HepG2 (cell line): Measurements from ENCODE around the gene ATE1. TPM values are rescaled to one million over a fixed set of nuclear protein-coding genes. Genes with fewer than 3 reads are reported as not detected.

ENCODE experiments used
- AKAP8 ChIP-seq: sonication (generic); formaldehyde crosslinking; IDR thresholded peaks from 2 replicates; pipeline ENCODE4 v1.5.1; 2020; ENCODE audit warnings: mild to moderate bottlenecking, missing genetic modification reagents
- ASH2L ChIP-seq: fragments of 300-600, 200-600 bp; sonication (generic); IDR thresholded peaks from 2 replicates; pipeline ENCODE4 v1.7.0; 2017; ENCODE audit warnings: low read depth, mild to moderate bottlenecking, moderate library complexity, mixed read lengths, low read length; ENCODE audit not compliant: insufficient read length
- ATF4 ChIP-seq, 2 experiments: fragments of 450-650 bp in 1 of 2; sonication (generic) in 1 of 2; formaldehyde crosslinking; IDR thresholded peaks; 2 replicates each; pipeline versions ENCODE4 v1.5.0 to v1.8.0; 2020 to 2022; ENCODE audit warnings: mild to moderate bottlenecking in 1 of 2, missing genetic modification reagents in 1 of 2
- CREM ChIP-seq, 2 experiments: sonication (generic) in 1 of 2; formaldehyde crosslinking in 1 of 2; IDR thresholded peaks; 2 replicates each; pipeline versions ENCODE4 v1.4.0 to v1.6.1; 2016 to 2020; ENCODE audit warnings: antibody characterized with exemption in 1 of 2, mild to moderate bottlenecking in 1 of 2, missing genetic modification reagents in 1 of 2
- HDAC2 ChIP-seq: sonication (generic); formaldehyde crosslinking; IDR thresholded peaks from 2 replicates; pipeline ENCODE4 v1.4.0; 2020; ENCODE audit warnings: missing genetic modification reagents
- IRF1 ChIP-seq: sonication (generic); formaldehyde crosslinking; IDR thresholded peaks from 2 replicates; pipeline ENCODE4 v1.4.0; 2020; ENCODE audit warnings: low read depth, mild to moderate bottlenecking, missing genetic modification reagents
- JDP2 ChIP-seq: sonication (generic); formaldehyde crosslinking; IDR thresholded peaks from 2 replicates; pipeline ENCODE4 v1.8.1; 2022; ENCODE audit warnings: missing genetic modification reagents, borderline replicate concordance
- MIXL1 ChIP-seq: IDR thresholded peaks from 2 replicates; pipeline ENCODE4 v1.6.1; 2016
- MXD3 ChIP-seq: IDR thresholded peaks from 2 replicates; pipeline ENCODE4 v1.6.1; 2016; ENCODE audit warnings: mild to moderate bottlenecking, missing biosample characterization, missing genetic modification reagents
- MXI1 ChIP-seq: IDR thresholded peaks from 3 replicates; pipeline ENCODE4 v1.6.1; 2012; ENCODE audit warnings: low read depth, low read length, inconsistent platforms, borderline replicate concordance
- NFIC ChIP-seq: IDR thresholded peaks from 2 replicates; pipeline ENCODE4 v1.6.1; 2012; ENCODE audit warnings: mild to moderate bottlenecking, low read length, inconsistent platforms
- NR3C1 ChIP-seq: sonication (generic); formaldehyde crosslinking; IDR thresholded peaks from 2 replicates; pipeline ENCODE4 v1.4.0; 2020; ENCODE audit warnings: missing genetic modification reagents
- SNAPC5 ChIP-seq: sonication (generic); formaldehyde crosslinking; IDR thresholded peaks from 2 replicates; pipeline ENCODE4 v1.8.1; 2023; ENCODE audit warnings: mild to moderate bottlenecking, missing genetic modification reagents, borderline replicate concordance
- TCF12 ChIP-seq, 2 experiments: fragments of 450-650 bp in 1 of 2; sonication (generic) in 1 of 2; formaldehyde crosslinking in 1 of 2; IDR thresholded peaks; 2 replicates each; pipeline versions ENCODE4 v1.6.1 to v1.8.0; 2017 to 2022; ENCODE audit warnings: antibody characterized with exemption in 1 of 2, mild to moderate bottlenecking in 1 of 2, missing genetic modification reagents in 1 of 2, moderate library complexity in 1 of 2
- TOPORS ChIP-seq: sonication (generic); formaldehyde crosslinking; IDR thresholded peaks from 2 replicates; pipeline ENCODE4 v1.8.0; 2023; ENCODE audit warnings: mild to moderate bottlenecking, missing genetic modification reagents
- ZNF329 ChIP-seq: sonication (generic); formaldehyde crosslinking; IDR thresholded peaks from 2 replicates; pipeline ENCODE4 v1.9.0; 2021; ENCODE audit warnings: low read depth, mild to moderate bottlenecking, missing genetic modification reagents
- ZNF550 ChIP-seq: sonication (generic); formaldehyde crosslinking; IDR thresholded peaks from 2 replicates; pipeline ENCODE4 v1.4.0; 2020; ENCODE audit warnings: mild to moderate bottlenecking, missing genetic modification reagents, borderline replicate concordance
- ZNF597 ChIP-seq: sonication (generic); formaldehyde crosslinking; IDR thresholded peaks from 2 replicates; pipeline ENCODE4 v1.5.0; 2020; ENCODE audit warnings: missing genetic modification reagents
- ZNF598 ChIP-seq: sonication (generic); formaldehyde crosslinking; IDR thresholded peaks from 2 replicates; pipeline ENCODE4 v1.5.1; 2020; ENCODE audit warnings: mild to moderate bottlenecking, missing genetic modification reagents, borderline replicate concordance
- ZNF605 ChIP-seq: sonication (generic); formaldehyde crosslinking; IDR thresholded peaks from 2 replicates; pipeline ENCODE4 v1.8.0; 2022; ENCODE audit warnings: mild to moderate bottlenecking, missing genetic modification reagents
- ZNF703 ChIP-seq: sonication (generic); formaldehyde crosslinking; IDR thresholded peaks from 2 replicates; pipeline ENCODE4 v1.5.1; 2020; ENCODE audit warnings: missing genetic modification reagents, mild to moderate bottlenecking, moderate library complexity, borderline replicate concordance
- ZNF710 ChIP-seq: sonication (generic); formaldehyde crosslinking; IDR thresholded peaks from 2 replicates; pipeline ENCODE4 v1.5.0; 2020; ENCODE audit warnings: mild to moderate bottlenecking, missing genetic modification reagents, borderline replicate concordance
- ZNF75D ChIP-seq: sonication (generic); formaldehyde crosslinking; IDR thresholded peaks from 2 replicates; pipeline ENCODE4 v1.8.1; 2023; ENCODE audit warnings: missing genetic modification reagents, mild to moderate bottlenecking, borderline replicate concordance
- ZNF782 ChIP-seq: sonication (generic); formaldehyde crosslinking; IDR thresholded peaks from 2 replicates; pipeline ENCODE4 v1.4.0; 2020; ENCODE audit warnings: missing genetic modification reagents, mild to moderate bottlenecking, borderline replicate concordance
- ZNF792 ChIP-seq: IDR thresholded peaks from 2 replicates; pipeline ENCODE4 v1.6.1; 2016
- polyA plus RNA-seq, 8 experiments: library from polyadenylated mRNA; depleted of rRNA in 3 of 8; stranded (reverse) in 7 of 8; unstranded in 1 of 8; fragments of >200 nt; fragmentation: Illumina TruSeq in 4 of 8; extraction: Trizol in 4 of 8; gene quantifications; 2 replicates each; pipeline versions ENCODE4 v1.2.1 to v1.2.3, GENCODE V29; 2011 to 2016; ENCODE audit warnings: low read depth in 4 of 8, missing spikeins in 1 of 8, mixed read lengths in 1 of 8; ENCODE audit not compliant: insufficient read depth in 1 of 8
- total RNA-seq, 5 experiments: library from RNA; depleted of rRNA; stranded (reverse); fragments of >200 nt; fragmentation: Illumina TruSeq; extraction: Trizol; gene quantifications; 2 replicates each; pipeline ENCODE4 v1.2.3, GENCODE V29; 2016; ENCODE audit warnings: low read depth in 1 of 5

Gene ATE1
- total and polyA plus RNA-seq, 2 of the 13 experiments (the other 11 are each of a cell fraction or from before 2014, with no cell fraction given) = 17.5 to 42.2 TPM

GRCh38 chr10:121854809-121855445 is 72.9 kb downstream of the ATE1 start (continued):
- TF ChIP-seq ZNF710 = no peak
- TF ChIP-seq ZNF792 (CRISPR knock-in tag) = no peak
- peak; percentile 98 for TF ChIP-seq HDAC2 (CRISPR knock-in tag)
- TF ChIP-seq ZNF550 (CRISPR knock-in tag) = no peak
- no peak for TF ChIP-seq ZNF75D
- no peak for TF ChIP-seq JDP2
- TF ChIP-seq NFIC = peak; percentile 82; the same call in 1 of the 2 replicates
- TF ChIP-seq NR3C1 (CRISPR knock-in tag) = no peak
- TF ChIP-seq AKAP8 = no peak
- no peak for TF ChIP-seq TOPORS (CRISPR knock-in tag)
- TF ChIP-seq MXD3 (CRISPR knock-in tag) = no peak
- no peak for TF ChIP-seq SNAPC5 (CRISPR knock-in tag)
- no peak for TF ChIP-seq ZNF597
- no peak for TF ChIP-seq IRF1 (CRISPR knock-in tag)
- TF ChIP-seq ZNF782 (CRISPR knock-in tag) = no peak; the same call in 1 of the 2 replicates
- TF ChIP-seq ZNF598 (CRISPR knock-in tag) = no peak
- peak; percentile 85; the same call in 1 of the 2 replicates for TF ChIP-seq MIXL1
- peak; percentile 66; the same call in 1 of the 2 replicates for TF ChIP-seq CREM (IDR thresholded peaks at IDR 0.05)
- no peak for TF ChIP-seq CREM (CRISPR knock-in tag; IDR thresholded peaks at IDR 0.05)
- TF ChIP-seq ASH2L = peak; percentile 60
- no peak for TF ChIP-seq ZNF605 (CRISPR knock-in tag)
- peak; percentile 50; the same call in 1 of the 2 replicates for TF ChIP-seq ZNF703
- no peak for TF ChIP-seq ATF4 (CRISPR knock-in tag; IDR thresholded peaks at IDR 0.05)
- TF ChIP-seq TCF12 (IDR thresholded peaks at IDR 0.05) = no peak
- TF ChIP-seq TCF12 (CRISPR knock-in tag; IDR thresholded peaks at IDR 0.05) = no peak
- TF ChIP-seq MXI1 = no peak
- no peak for TF ChIP-seq ZNF329
